ENCODE measurements around the gene VIP. TPM values are rescaled to one million over a fixed set of nuclear protein-coding genes. Genes with fewer than 3 reads are reported as not detected.

Gene VIP
- total RNA-seq, 1 donor from 2014 or later: 0.55 TPM

DNA sequence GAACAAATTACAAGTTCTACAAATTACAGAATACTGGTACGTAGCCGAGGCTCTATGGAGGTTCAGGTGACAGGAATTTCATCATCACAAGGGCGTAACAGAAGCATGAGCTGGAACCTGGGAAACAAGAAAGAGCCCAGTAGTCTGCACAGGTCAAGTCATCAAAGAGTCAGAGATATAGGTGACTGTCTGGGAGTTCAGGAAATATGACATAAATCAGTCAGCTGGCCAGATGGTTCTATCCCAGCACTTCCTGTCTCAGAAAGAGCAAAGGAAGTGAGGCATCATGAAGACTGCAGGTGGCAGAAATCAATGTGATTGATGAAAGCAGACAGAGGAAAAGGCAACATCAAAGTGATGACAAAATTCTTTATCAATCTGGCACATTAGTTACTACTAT, 29.6 kb upstream of the VIP start:
- Histone ChIP-seq H3K36me3 (peaks cover 4% of the 10 kb centered on the region), H3K9me3 (replicated peaks) (no peaks in the 10 kb centered on the region), H3K27ac (replicated peaks) (no peak overlapping the region), H3K27me3 (ENCODE audit: low read depth) (no peaks in the 10 kb centered on the region), H3K4me1 (no peaks in the 10 kb centered on the region), H3K4me3 (no peak overlapping the region)
- DNase-seq: no peak
- intact Hi-C loops (cut with micrococcal nuclease): no loop called here
- TF ChIP-seq, protein P1, sequence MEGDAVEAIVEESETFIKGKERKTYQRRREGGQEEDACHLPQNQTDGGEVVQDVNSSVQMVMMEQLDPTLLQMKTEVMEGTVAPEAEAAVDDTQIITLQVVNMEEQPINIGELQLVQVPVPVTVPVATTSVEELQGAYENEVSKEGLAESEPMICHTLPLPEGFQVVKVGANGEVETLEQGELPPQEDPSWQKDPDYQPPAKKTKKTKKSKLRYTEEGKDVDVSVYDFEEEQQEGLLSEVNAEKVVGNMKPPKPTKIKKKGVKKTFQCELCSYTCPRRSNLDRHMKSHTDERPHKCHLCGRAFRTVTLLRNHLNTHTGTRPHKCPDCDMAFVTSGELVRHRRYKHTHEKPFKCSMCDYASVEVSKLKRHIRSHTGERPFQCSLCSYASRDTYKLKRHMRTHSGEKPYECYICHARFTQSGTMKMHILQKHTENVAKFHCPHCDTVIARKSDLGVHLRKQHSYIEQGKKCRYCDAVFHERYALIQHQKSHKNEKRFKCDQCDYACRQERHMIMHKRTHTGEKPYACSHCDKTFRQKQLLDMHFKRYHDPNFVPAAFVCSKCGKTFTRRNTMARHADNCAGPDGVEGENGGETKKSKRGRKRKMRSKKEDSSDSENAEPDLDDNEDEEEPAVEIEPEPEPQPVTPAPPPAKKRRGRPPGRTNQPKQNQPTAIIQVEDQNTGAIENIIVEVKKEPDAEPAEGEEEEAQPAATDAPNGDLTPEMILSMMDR (IDR thresholded peaks at IDR 0.05; ENCODE audit: borderline replicate concordance): no peak

DNA sequence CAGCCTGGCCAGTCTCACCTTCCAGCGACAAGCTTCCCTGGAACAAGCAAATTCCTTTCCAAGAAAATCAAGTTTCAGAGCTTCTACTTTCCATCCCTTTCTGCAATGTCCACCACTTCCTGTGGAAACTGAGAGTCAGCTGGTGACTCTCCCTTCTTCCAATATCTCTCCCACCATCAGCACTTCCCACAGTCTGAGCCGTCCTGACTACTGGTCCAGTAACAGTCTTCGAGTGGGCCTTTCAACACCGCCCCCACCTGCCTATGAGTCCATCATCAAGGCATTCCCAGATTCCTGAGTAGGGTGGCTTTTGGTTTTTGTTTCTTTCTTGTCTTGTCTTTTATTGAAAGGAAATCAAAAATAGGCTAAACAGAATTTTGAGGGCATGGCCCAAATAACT, 28.6 kb upstream of the VIP start:
- Histone ChIP-seq H3K4me1 (no peaks in the 10 kb centered on the region), H3K4me3 (no peak overlapping the region), H3K27me3 (ENCODE audit: low read depth) (no peaks in the 10 kb centered on the region), H3K27ac (replicated peaks) (no peak overlapping the region), H3K9me3 (replicated peaks) (no peaks in the 10 kb centered on the region), H3K36me3 (peaks cover 4% of the 10 kb centered on the region)
- intact Hi-C loops (cut with micrococcal nuclease): no loop called here
- no peak for DNase-seq
- TF ChIP-seq, protein P1 (IDR thresholded peaks at IDR 0.05; ENCODE audit: borderline replicate concordance): no peak

DNA sequence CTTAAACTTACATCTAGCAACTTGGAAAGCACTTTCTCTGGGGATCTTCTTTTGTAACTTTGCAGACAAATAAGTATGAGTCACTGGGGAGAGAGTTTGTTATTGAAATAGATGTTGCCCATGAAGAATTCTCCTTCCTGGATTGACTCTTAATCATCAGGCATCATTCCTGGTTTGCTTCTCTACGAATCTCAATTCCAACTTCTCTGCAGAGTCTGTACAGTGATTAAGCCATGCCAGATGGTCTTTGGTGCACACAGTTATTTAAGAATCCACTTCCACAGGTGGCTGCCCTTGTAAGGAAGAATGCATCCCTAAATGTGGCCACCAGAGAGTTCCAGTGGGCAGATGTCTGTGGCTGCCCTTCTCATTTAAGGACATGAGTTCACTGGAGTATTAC, 27.2 kb upstream of the VIP start:
- no peaks in the 10 kb centered on the region for H3K4me1 ChIP-seq
- TF ChIP-seq, protein P1 (IDR thresholded peaks at IDR 0.05; ENCODE audit: borderline replicate concordance): no peak
- intact Hi-C loops (cut with micrococcal nuclease): no loop called here

DNA sequence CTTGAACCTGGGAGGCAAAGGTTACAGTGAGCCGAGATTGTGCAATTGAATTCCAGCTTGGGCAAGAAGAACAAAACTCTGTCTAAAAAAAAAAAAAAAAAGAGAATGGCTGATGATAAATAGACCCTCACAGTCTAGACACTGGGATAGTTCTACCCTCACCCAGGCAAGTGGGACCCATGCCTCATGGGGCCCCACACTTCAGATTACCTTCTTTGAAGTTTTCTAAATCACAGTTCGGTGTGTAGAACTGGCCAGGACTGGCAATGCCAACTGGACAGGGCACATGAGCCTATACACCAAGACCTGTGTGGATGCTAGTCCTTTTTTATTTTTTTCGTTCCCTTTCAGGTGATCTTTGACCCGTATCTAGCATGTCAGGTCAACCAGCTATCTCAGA, 24.3 kb upstream of the VIP start:
- H3K36me3 ChIP-seq: peaks cover 4% of the 10 kb centered on the region
- DNase-seq: no peak
- H3K9me3 ChIP-seq (replicated peaks): no peaks in the 10 kb centered on the region
- TF ChIP-seq, protein P1 (IDR thresholded peaks at IDR 0.05; ENCODE audit: borderline replicate concordance): no peak
- H3K27ac ChIP-seq (replicated peaks): no peak overlapping the region
- H3K4me3 ChIP-seq: no peak overlapping the region
- H3K4me1 ChIP-seq: no peaks in the 10 kb centered on the region
- H3K27me3 ChIP-seq (ENCODE audit: low read depth): no peaks in the 10 kb centered on the region
- intact Hi-C loops (cut with micrococcal nuclease): no loop called here

More for the DNA sequence above, 27.2 kb upstream of the VIP start:
- H3K4me3 ChIP-seq: no peak overlapping the region
- peaks cover 4% of the 10 kb centered on the region for H3K36me3 ChIP-seq
- no peak overlapping the region for H3K27ac ChIP-seq (replicated peaks)
- DNase-seq: no peak
- H3K27me3 ChIP-seq (ENCODE audit: low read depth): no peaks in the 10 kb centered on the region
- H3K9me3 ChIP-seq (replicated peaks): no peaks in the 10 kb centered on the region

DNA sequence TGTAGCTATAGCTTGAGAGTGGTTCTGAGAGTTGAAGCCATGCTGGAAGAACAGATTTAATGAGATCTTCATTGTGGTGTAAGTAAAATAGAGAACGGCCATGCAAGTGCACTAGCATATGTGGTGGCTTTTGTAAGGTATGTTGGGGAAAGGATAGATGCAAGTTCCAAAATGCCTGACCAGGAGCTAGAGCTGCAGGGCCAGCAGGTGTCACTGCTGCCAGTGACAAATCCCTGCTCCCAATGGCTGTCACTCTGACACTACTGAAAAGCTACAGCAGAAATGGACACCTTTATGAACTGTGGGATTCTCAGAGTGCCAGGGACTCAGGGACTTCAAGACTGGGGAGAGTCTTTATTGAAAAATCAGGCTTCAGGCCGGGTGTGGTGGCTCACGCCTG, 23.1 kb upstream of the VIP start:
- no peaks in the 10 kb centered on the region for H3K27me3 ChIP-seq (ENCODE audit: low read depth)
- TF ChIP-seq, protein P1 (IDR thresholded peaks at IDR 0.05; ENCODE audit: borderline replicate concordance): no peak
- H3K4me1 ChIP-seq: no peaks in the 10 kb centered on the region
- H3K27ac ChIP-seq (replicated peaks): no peak overlapping the region
- peaks cover 3% of the 10 kb centered on the region for H3K9me3 ChIP-seq (replicated peaks)
- intact Hi-C loops (cut with micrococcal nuclease): no loop called here
- DNase-seq: no peak
- no peaks in the 10 kb centered on the region for H3K36me3 ChIP-seq
- no peak overlapping the region for H3K4me3 ChIP-seq

DNA sequence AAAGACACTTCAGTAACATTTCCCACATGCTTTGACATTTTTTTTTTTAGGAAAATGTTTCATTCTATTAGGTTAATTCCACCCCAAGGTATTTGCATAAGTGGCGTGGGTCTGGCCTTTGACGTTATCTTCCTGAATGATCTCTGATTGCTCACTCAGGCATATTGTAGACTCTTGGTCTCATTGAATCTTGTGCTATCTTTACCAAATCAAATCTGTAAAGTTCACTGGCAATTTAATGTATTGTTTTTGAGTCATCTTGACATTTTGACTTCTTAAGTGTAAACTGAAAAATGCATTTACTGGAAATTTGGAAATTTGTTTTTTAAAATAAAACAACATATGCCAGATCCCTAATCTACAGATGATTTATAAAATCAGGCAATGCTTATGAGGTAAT, 16.0 kb upstream of the VIP start:
- Histone ChIP-seq H3K27me3 (ENCODE audit: low read depth) (no peaks in the 10 kb centered on the region), H3K9me3 (replicated peaks) (peaks cover 18% of the 10 kb centered on the region), H3K4me3 (no peak overlapping the region), H3K36me3 (no peaks in the 10 kb centered on the region), H3K27ac (replicated peaks) (no peak overlapping the region), H3K4me1 (no peaks in the 10 kb centered on the region)
- intact Hi-C loops (cut with micrococcal nuclease): no loop called here
- TF ChIP-seq, protein P1 (IDR thresholded peaks at IDR 0.05; ENCODE audit: borderline replicate concordance): no peak
- no peak for DNase-seq
